ENCODE measurements around the gene SWSAP1.

- TF ChIP-seq POLR2A (IDR thresholded peaks at IDR 0.05) (no peak), CTCF (IDR thresholded peaks at IDR 0.05) (no peak)
Observed at GRCh38 chr19:11397089-11397610, 22.7 kb downstream of the SWSAP1 start.
